Hematopoietic multipotent progenitor cell (in vitro differentiated cells): ENCODE data around the gene JARID2. TPM values are rescaled to one million over a fixed set of nuclear protein-coding genes. Genes with fewer than 3 reads are reported as not detected.
"Not testable (repeated sequence)": the region's sequence is repeated elsewhere in the genome, so short reads cannot be mapped to it uniquely, and the experiment has no call there.

ENCODE experiments used
- DNase-seq, 3 donors: peaks; one replicate each; pipeline ENCODE4 v3.0.0-alpha.2; 2011 to 2015; ENCODE audit warnings: low read depth in 2 of 3, low spot score in 2 of 3
- total RNA-seq: library from RNA; depleted of rRNA; stranded (reverse); fragments of >200 nt; gene quantifications from one replicate; pipeline ENCODE4 v1.2.3, GENCODE V29; 2012

Gene JARID2
- total RNA-seq, 1 donor, result 43.4 TPM

DNA sequence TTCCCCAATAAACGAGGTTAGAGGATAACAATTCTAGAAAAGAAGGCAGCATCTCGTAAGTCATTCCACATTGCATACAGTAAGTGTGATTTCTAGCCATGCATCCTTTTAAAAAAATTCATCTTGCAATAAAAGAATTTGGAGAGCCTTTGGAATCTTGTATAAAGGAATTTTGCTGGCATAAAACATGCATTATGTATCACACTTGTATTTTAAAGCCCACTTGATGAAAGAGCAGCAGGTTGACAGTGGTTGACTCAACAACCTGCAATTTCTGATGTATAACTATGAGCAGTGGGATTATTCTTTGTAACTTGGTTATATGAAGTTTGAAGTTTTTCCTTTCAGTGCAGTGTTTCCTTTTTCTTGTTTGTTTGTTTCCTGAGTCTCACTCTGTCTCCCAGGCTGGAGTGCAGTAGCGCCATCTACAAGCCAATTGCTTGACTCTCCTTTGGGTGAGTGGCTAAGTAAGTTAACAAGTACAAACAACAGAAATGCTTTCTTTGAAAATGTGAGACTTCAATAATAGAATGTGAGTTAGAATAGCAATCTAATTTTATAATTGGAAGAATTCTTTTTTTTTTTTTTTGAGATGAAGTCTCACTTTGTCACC is 39.9 kb downstream of the JARID2 start:
- DNase-seq, result peak in 1 of 3 donors; percentile 48

DNA sequence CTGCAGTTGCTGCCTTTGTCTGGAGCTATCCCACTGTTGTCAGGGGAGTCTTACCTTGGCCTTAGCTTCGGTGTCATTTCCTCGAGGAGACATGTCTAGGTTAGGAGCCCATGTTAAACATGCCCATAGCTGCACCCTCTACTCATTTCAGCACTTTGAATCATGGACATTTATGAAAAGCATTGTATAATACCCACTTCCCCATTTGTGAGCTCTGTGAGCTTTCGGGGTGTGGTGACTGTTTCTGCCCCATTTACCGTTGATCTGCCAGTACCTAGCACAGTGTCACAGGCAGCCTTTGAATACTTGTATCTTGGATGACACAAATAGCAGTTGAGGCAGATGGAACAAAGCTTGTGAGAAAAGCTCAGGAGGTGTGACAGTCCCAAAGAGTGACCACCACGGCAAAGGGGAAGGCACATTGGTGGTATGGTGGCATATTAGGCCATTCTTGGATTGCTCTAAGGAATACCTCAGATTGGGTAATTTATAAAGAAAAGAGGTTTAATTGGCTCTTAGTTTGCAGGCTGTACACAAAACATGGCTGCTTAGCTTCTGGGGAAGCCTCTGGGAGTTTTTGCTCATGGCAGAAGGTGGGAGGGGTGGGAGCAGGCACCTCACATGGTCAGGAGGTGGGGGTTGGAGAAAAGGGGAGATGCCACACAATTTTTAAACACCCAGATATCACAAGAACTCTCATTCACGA is 42.0 kb downstream of the JARID2 start:
- DNase-seq, result peak in 1 of 3 donors; percentile 66

DNA sequence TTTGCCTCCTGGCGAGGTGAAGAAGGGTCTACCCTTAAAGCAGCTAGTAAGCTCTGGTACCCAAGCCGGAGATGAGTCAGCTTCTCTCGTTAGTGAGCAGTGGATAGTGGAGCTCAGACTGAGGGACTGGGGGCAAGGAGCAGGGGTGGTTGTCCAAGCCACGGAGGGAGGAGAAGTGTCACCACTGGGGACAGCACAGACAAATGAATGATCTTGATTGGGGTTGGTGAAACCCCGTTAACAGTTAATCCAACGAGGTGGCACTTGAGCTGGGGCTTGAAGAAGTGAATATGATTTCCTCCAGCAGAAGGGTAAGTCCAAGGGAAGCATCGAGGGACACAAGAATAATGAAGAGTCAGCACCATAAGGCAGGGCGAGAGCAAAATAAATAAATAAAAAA is 43.0 kb downstream of the JARID2 start:
- no peak for DNase-seq

DNA sequence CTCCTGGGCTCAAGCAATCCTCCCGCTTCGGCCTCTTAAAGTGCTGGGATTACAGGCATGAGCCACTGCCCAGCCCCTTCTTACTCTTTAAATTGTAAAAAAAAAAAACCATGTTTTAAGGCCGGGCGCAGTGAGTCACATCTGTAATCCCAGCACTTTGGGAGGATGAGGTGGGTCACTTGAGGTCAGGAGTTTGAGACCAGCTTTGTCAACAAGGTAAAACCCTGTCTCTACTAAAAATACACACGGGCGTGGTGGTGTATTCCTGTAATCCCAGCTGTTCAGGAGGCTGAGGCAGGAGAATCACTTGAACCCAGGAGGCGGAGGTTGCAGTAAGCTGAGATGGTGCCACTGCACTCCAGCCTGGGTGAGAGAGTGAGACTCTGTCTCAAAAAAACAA is 43.6 kb downstream of the JARID2 start:
- not testable (repeated sequence) for DNase-seq

DNA sequence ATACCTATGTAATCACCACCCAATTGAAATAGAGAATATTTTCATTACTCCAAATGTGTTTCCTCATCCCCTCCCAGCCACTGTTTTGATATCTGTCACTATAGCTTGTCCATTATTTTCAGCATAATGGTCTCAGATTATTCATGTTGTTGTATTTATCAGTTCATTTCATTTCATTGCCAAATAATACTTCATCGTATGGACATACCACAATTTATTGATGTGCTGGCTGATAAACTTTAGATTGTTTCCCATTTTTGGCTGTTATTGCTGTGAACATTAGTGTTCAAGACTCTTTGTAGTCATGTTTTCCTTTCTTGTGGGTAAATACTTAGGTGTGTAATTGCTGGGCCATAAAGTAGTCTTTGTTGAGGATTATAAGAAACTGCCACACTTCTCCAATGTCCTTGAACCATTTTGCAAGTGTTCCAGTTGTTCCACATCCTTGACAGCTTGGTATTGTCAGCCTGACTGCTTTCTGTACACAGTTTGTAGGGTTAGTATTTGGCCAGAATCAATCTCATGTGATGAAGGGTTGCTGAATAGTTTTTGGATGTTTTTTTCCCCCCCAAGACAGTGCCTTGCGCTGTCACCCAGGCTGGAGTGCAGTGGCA is 44.3 kb downstream of the JARID2 start:
- DNase-seq, result no peak

DNA sequence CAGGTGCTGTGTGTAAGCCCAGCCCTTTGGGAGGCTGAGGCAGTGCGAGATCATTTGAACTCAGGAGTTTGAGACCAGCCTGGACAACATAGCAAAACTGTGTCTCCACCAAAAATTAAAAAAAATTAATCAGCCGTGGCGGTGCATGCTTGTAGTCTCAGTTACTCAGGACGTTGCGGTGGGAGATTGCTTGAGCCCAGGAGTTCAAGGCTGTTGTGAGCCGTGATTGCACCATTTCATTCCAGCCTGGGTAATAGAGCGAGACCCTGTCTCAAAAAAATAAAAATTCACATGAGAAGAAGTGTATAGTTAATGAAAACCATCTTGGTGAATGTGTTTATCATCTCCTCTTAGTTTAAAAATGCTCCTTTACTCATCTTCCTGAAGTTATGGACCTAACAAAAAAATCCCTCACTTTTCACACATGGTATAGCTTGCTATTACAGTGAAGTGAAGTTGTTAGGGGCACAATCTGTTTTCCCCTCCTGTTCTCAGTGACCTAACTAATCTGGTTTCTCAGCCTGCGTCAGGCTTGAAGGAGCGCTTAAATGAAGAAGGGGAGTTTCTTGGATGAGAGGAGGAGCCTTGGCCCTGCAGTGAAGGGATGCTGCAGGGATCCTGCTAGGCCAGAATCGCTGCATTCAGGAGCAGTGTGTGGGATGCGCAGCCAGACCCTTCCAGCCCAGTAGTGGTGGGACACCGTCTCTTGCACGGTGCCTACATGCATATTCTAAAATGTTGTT is 45.3 kb downstream of the JARID2 start:
- DNase-seq, result no peak

DNA sequence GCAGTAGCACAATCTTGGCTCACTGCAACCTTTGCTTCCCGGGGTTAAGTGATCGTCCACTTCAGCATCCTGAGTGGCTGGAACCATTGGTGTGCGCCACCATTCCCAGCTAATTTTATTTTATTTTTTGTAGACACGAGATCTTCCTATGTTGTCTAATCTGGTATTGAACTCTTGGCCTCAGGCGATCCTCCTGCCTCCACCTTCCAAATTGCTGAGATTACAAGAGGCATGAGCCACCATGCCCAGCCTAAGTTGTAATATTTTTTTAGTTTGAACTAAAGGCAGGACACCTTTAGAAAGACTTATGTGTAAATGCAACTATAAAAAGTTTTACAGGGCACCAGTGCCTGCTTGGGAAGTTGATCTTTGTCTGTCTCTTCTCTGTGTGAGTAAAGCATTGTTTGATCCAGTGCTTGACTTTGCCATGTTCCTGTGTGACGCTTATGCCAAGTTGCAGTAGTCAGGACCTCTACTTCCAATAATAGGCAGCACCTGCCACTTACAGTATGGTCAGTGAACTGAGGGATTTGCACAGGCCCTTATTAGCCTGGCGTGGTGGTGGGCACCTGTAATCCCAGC is 46.9 kb downstream of the JARID2 start:
- DNase-seq, result no peak

DNA sequence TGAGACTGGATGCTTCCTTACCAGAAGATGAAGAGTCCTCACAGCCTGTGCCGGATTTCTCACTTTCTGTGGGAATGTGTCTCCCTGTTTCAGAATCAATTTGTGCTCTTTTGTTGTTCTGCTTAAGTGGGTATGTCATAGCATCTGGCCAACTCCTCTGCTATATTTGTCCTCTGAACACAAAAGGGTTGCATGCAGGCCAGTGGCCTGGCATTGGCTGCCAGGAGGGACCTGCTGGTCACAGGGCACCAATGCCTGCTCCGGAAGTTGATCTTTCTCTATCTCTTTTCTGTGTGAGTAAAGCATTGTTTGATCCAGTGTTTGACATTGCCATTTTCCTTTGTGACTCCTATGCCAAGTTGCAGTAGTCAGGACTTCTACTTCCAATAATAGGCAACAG is 47.8 kb downstream of the JARID2 start:
- DNase-seq, result no peak

DNA sequence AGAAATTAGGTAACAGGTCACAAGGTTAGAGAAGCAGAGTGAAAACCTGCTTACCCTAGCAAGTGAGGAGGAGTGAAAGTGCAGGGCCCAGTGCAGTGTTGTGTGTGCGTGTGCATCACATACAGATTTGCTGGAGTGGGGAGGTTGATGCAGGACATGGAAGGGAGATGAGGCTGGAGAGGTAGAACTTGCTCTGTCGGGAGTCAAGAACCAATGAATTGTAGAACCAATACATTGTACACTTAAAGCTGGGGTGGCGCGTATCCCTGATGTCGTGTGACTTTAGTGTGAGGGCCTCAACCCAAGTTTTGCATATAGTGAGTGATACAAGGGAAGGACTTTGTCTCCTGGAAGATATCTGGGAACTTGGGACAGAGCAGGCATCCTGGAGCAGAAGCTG is 48.6 kb downstream of the JARID2 start:
- no peak for DNase-seq

DNA sequence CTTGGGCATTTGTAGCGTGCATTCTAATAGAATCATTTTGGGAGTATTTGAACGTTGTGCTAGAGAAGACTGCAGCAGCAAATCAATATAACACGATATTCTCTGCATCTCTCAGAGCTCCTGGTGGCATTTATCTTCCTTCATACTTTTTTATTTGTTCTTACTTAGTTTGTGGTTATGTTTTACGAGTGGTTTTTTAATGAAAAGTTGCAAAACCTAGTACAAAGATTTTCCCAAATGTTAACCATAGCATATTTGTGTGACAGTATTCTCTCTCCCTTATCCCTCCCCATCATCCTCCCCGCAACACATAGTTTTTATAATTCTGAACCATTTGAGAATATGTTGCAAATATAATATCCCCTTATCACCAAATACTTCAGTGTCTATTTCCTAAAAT is 50.4 kb downstream of the JARID2 start:
- DNase-seq, result no peak

DNA sequence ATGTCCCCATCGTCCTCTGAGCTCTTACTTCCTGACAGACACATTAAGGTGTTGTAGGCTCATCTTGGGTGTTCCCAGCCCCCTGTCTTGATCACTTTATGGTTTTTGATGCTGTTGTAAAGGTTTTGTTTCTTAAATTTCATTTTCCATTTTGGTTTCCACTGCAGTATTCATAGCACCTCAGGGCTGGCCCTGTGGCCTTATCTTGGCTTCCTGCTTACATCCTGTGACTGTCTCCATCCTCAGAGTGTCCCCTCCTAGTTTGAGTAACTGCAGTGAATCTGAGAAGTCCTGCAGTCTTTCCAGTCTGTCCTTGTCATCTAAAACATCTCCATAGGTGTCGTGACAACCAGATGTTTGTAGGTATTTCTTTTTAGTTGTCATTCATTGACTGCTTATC is 50.9 kb downstream of the JARID2 start:
- peak in 2 of 3 donors; percentile 67 to 76 for DNase-seq

DNA sequence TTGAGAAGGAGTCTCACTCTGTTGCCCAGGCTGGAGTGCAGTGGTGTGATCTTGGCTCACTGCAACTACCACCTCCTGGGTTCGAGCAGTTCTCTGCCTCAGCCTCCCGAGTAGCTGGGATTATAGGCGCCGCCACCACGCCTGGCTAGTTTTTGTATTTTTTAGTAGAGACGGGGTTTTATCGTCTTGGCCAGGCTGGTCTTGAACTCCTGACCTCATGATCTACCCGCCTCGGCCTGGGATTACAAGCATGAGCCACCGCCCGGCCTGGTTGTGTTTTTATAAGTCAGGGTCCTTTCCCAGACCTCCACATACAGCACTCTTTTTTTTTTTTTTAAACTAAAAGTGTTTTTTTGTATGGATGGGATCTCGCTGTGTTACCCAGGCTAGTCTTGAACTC is 51.3 kb downstream of the JARID2 start:
- DNase-seq, result not testable (repeated sequence)

DNA sequence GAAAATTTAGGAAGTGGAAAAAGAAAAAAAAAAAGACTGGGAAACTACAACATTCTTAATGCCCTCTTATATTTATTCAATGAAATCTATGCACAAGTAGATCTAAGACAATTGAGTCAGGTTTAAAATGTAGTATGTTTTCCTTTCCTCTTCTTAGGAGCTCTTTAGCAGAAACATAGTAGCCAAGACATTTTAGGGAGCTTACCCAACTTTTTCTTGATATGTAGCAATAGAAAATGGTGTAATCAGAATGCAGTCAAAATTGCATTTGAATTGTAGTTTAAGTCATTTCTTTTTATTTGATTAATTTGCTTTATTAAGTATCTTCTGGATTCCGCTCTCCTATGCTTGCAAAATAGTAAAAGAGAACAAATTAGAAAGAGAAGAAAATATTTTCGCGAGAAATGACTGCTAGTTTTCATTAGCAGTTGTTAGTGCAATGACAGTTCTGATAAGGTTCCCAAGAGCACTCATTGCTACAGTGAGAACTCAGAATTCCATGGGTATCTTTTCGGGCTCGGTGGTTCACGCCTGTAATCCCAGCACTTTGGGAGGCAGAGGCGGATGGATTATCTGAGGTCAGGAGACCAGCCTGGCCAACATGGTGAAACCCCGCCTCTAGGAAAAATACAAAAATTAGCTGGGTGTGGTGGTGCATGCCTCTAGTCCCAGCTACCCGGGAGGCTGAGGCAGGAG is 52.2 kb downstream of the JARID2 start:
- no peak for DNase-seq

DNA sequence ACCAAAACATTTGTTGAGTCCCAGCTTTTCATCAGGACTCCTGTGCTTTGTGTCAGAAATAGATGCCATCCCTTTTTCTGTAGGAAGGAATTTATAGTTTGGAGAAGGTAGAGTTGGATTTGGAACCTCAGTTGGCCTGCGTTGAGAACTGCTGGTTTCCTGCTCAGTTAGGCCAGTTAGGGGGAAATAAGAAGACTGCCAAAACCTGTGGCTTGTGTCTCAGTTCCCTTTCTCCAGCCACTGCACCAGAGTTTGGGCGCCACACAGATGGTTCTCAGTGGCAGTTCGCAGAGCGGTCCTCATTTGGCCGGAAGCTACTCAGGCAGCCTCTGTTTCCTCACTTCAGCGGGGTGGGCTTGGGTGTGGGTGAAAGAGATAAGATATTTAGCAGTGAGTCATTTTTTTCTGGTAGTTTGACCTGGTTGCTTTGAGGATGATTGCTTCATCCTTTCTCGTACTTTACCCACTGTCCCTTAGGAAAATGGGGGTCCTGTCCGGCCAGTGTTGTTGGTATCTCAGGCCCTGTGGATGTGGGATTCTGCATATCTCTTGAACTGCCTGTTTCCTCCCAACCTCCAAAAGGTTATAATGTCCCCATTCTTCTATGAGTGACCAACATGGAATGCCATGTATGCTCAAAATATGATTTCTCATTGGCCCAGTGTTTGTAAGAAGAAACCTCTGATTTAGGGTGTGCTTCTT is 53.7 kb downstream of the JARID2 start:
- peak in 2 of 3 donors; percentile 95 to 99 for DNase-seq

DNA sequence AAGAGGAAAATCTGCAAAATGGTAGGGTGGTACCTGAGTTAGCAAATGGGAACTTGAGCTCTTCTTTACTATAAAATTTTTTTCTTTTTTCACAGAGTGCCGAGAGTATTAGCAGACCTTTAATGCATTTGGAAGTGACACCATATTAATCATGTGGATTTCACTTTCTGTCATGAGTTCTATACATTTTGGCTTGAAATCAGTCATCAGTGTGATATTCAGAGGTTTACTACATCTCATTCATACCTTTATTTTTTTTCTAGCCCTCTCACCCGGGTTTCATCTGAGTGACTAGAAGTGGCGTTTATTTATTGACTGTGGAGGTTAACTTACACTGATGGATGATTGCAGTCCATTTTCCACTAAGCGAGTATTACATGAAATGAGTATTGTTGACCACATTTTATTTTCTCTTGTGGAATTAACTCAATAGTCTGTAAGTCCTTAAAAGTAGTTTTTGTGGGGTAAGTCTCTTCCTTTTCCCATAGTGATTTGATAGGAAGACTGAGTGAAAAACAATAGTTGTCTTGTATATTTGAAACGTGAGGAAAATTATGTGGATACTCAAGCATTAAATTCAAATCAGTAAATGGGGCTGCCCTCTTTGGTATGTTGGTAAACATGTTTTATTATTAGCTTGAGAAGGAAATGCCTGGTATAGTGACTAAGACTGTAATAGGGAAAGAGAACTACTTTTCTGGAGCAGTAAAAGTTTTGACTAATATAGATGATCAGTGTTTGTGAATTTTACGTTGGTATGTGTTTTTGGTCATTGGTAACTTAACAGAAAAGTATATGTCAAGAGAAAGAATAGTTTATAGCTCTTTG is 55.5 kb downstream of the JARID2 start:
- no peak for DNase-seq

DNA sequence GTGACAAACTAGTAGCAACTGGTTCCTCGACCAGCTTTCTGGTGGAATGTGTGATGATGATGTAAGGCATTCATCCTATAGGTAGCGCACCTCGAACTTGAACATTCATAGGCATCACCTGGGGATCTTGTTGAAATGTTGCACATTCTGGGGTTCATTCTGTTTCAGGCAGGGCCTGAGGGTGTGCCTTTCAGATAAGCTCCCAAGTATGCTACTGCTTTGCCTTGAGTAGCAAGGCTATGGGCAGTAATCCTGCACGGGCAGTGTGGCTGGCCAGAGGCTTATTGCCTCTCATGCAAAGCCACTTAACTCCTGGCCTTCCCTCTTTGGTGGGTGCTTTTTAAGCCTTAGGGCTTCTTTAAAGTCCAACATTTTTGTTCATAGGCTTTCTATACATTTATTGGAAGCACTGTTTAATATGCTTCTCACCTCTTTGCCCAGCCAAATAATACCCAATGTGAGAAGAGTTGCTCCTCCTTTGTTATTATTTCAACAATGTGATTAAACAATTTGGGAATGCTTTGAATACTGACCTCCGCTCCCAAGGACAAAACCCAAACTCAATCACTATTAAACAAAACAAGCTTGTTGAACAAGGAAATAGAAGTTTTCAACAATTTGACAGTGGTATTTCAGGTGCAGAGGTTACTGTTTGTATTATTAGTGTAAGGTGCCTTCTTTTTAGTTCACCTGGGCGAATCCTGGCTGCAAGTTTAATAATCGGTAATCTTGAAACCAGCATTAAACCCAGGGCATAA is 57.5 kb downstream of the JARID2 start:
- DNase-seq, result no peak

DNA sequence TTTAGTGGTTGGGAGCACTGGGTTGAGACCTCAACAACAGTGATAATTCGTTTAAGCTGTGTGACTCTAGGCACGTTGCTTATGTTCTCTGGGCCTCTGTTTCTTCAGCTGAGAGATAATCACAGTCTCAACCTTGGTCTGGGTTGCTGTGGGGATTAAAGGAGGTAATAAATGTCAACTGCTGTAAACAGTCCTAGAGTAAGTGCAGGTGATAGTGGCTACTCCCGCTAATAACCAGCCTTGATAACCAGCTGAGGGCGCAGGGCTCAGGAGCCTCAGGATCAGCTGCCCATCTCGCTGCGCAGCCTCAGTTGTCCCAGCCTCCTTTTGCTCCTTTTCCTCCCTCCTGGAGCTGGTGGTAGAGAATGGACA is 58.0 kb downstream of the JARID2 start:
- DNase-seq, result no peak

DNA sequence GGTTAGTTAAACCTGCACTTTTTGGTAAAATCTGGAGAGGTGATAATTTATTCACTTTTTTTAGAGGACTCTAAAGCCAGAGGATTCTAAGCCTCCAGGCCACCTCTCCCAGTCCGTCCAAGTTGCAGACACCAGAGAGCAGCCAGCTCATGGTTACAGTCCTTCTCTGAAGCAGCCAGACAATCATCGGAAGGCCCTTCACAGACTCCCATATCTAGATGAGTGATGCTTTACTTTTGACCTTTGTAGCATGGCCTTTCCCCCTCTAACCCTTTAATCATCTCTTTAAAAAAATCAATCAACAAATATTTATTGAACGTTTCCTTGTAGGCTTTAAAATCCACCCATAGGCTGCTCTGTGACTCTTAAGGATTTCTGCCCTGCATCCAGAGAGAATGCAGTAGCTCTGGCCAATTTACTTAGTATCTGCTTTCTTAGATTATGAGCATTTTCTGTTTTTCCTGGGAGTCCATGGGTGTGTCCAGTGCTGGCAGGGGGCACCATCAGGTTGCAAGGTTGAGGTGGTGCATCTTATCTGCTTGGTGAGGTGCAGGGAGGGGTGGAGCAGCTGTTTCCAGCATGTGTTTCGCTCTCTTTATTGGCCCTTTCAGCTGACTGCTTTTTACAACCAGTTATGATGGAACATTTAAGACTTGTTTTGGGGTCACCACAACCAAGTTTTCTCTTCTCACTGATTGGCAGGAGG is 58.6 kb downstream of the JARID2 start:
- DNase-seq, result no peak
